Smooth muscle cell (in vitro differentiated cells): ENCODE data around the gene GALR1. TPM values are rescaled to one million over a fixed set of nuclear protein-coding genes. Genes with fewer than 3 reads are reported as not detected.
"Not testable (repeated sequence)": the region's sequence is repeated elsewhere in the genome, so short reads cannot be mapped to it uniquely, and the experiment has no call there.

Experiments
- DNase-seq: peaks from one replicate; lab custom pipeline; 2025; ENCODE audit not compliant: unreplicated experiment; lab: John Stamatoyannopoulos, UW
- H2AFZ ChIP-seq: fragments of 200-600 bp; sonication (generic); 2 replicates; pipeline ENCODE4 v1.6.0; 2016; ENCODE audit warnings: antibody characterized with exemption, low read depth, mild to moderate bottlenecking
- H3F3A ChIP-seq: fragments of 200-600 bp; sonication (generic); 2 replicates; pipeline ENCODE4 v1.6.0; 2017; ENCODE audit warnings: antibody characterized with exemption, low read depth
- H3K27ac ChIP-seq: fragments of 200-600 bp; sonication (generic); 2 replicates; pipeline ENCODE4 v1.5.1; 2016; ENCODE audit warnings: low read depth, mild to moderate bottlenecking
- H3K27me3 ChIP-seq: fragments of 200-600 bp; sonication (generic); 2 replicates; pipeline ENCODE4 v1.6.1; 2016; ENCODE audit warnings: low read depth, mild to moderate bottlenecking
- H3K36me3 ChIP-seq: fragments of 200-600 bp; sonication (generic); 2 replicates; pipeline ENCODE4 v1.5.1; 2016; ENCODE audit warnings: low read depth
- H3K4me1 ChIP-seq: fragments of 200-600 bp; sonication (generic); 2 replicates; pipeline ENCODE4 v1.5.1; 2016; ENCODE audit warnings: low read depth
- H3K4me2 ChIP-seq: fragments of 200-600 bp; sonication (generic); 2 replicates; pipeline ENCODE4 v1.6.0; 2016; ENCODE audit warnings: mild to moderate bottlenecking
- H3K4me3 ChIP-seq: fragments of 200-600 bp; sonication (generic); 2 replicates; pipeline ENCODE4 v1.5.1; 2016; ENCODE audit warnings: mild to moderate bottlenecking
- H3K79me2 ChIP-seq: fragments of 200-600 bp; sonication (generic); 2 replicates; pipeline ENCODE4 v1.6.0; 2016; ENCODE audit warnings: low read depth, mild to moderate bottlenecking
- H3K9ac ChIP-seq: fragments of 200-600 bp; sonication (generic); 2 replicates; pipeline ENCODE4 v1.6.0; 2016; ENCODE audit warnings: low read depth
- H3K9me3 ChIP-seq: fragments of 200-600 bp; sonication (generic); replicated peaks from 2 replicates; pipeline ENCODE4 v1.5.1; 2016; ENCODE audit warnings: low read depth
- H4K20me1 ChIP-seq: fragments of 200-600 bp; sonication (generic); 2 replicates; pipeline ENCODE4 v1.6.0; 2016; ENCODE audit warnings: low read depth
- whole genome bisulfite sequencing: methylation state at CpG from one replicate; pipeline ENCODE4 v1.1.7; 2016; ENCODE audit warnings: low lambda C conversion rate; 5-methylcytosine and 5-hydroxymethylcytosine counted together
- polyA plus RNA-seq: library from polyadenylated mRNA; unstranded; fragments of >200 nt; fragmentation: Nextera tagmentation; extraction: Ambion mirVana; gene quantifications from 2 replicates; pipeline ENCODE4 v1.2.1, GENCODE V29; 2016
- total RNA-seq: library from RNA; depleted of rRNA; stranded (reverse); fragments of >200 nt; gene quantifications from 2 replicates; pipeline ENCODE4 v1.2.3, GENCODE V29; 2014
- TF ChIP-seq, protein P1 (sequence below): fragments of 200-600 bp; sonication (generic); IDR thresholded peaks from 2 replicates; pipeline ENCODE4 v1.5.1; 2017; ENCODE audit warnings: borderline replicate concordance, mild to moderate bottlenecking, antibody characterized with exemption; ENCODE audit not compliant: insufficient read depth, poor library complexity, severe bottlenecking

The GALR1 gene
- total and polyA plus RNA-seq, 2 experiments from 2014 or later, result not detected

DNA sequence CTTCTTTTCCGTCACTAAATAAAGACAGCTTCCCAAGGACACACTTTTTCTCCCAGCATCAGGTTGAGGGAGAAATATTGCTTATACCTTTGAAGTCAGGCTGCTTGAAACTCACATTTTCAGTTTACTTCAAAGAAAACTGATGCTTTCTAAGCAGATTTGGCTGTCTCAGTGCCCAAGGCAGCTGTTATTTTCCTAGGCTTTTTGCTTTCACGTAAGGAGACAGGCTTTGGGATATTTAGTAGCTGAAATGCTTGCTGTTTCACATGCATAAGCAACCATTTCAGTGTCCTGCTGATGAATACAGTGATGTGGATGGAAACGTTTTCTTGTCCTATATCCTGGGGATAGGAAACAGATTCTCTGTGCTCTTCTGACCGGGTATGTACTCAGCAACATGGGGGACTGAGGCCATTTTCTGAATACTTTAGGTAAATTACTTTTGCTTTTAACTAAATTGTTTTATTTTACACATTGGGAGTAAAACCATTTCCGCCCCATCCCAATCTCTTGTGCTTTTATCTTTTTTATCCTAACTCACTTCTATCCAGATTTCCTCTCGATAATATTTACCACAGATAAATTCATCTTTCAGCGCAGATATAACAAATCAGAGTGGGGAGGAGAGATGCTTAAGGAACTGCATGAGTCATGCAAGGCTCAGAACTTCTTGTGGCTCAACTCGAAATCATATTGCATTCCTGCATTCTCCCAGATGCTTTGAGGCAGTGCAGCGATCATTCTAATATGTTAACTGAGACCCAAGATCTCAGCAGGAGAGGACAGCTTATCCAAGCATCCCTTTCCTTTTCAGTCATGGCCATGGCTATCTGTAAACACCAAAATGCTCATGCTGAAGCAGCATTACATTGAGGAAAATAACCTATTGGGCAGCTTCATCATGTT, 22.2 kb downstream of the GALR1 start:
- H3K79me2 ChIP-seq, result no peaks in the 10 kb centered on the region
- TF ChIP-seq, protein P1, sequence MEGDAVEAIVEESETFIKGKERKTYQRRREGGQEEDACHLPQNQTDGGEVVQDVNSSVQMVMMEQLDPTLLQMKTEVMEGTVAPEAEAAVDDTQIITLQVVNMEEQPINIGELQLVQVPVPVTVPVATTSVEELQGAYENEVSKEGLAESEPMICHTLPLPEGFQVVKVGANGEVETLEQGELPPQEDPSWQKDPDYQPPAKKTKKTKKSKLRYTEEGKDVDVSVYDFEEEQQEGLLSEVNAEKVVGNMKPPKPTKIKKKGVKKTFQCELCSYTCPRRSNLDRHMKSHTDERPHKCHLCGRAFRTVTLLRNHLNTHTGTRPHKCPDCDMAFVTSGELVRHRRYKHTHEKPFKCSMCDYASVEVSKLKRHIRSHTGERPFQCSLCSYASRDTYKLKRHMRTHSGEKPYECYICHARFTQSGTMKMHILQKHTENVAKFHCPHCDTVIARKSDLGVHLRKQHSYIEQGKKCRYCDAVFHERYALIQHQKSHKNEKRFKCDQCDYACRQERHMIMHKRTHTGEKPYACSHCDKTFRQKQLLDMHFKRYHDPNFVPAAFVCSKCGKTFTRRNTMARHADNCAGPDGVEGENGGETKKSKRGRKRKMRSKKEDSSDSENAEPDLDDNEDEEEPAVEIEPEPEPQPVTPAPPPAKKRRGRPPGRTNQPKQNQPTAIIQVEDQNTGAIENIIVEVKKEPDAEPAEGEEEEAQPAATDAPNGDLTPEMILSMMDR, result no peak
- H3K4me3 ChIP-seq, result no peak overlapping the region
- no peak overlapping the region for H3K4me2 ChIP-seq
- H4K20me1 ChIP-seq, result no peaks in the 10 kb centered on the region
- no peak overlapping the region for H2AFZ ChIP-seq
- H3K27me3 ChIP-seq, result peaks cover 10% of the 10 kb centered on the region
- 29% methylated on average over 9 of the region's 9 CpGs for WGBS
- no peaks in the 10 kb centered on the region for H3F3A ChIP-seq
- H3K9ac ChIP-seq, result no peak overlapping the region
- no peaks in the 10 kb centered on the region for H3K36me3 ChIP-seq
- no peak overlapping the region for H3K27ac ChIP-seq
- no peaks in the 10 kb centered on the region for H3K9me3 ChIP-seq
- no peaks in the 10 kb centered on the region for H3K4me1 ChIP-seq
- no peak for DNase-seq

DNA sequence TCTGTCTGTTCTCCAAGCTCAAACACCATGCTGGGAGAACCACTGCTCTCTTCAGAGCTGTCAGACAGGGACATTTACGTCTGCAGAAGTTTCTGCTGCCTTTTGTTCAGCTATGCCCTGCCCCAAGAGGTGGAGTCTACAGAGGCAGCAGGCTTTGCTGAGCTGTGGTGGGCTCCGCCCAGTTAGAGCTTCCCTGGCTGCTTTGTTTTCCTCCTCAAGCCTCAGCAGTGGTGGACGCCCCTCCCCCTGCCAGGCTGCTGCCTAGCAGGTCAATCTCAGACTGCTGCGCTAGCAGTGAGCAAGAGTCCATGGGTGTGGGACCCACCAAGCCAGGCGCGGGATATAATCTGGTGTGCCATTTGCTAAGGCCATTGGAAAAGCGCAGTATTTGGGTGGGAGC, 41.2 kb downstream of the GALR1 start:
- WGBS, result 89% methylated on average over 7 of the region's 7 CpGs

DNA sequence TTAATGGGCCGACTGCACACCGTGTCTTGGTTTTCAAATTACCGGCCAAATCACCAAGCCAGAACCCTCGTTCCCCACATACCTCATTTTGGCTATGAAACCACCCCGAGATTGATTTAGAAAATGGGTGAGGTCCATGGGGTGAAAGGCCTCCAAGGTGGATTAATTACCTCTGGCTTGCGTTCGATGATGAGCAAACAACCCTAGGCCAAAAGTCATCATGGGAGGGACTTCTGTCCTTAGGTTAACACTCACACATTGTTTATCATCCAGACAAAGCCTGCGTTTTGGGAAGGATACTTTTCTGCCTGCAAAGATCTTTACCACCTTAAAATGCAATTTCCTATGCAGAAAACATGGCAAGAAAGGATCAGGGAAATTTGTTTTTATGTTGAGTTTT, 48.5 kb downstream of the GALR1 start:
- TF ChIP-seq, protein P1, result no peak
- no peak overlapping the region for H2AFZ ChIP-seq
- DNase-seq, result no peak
- no peak overlapping the region for H3K9ac ChIP-seq
- no peaks in the 10 kb centered on the region for H3K4me1 ChIP-seq
- no peaks in the 10 kb centered on the region for H3K36me3 ChIP-seq
- no peak overlapping the region for H3K27ac ChIP-seq
- H3K9me3 ChIP-seq, result no peaks in the 10 kb centered on the region
- no peaks in the 10 kb centered on the region for H4K20me1 ChIP-seq
- 63% methylated on average over 8 of the region's 8 CpGs for WGBS
- peaks cover 1% of the 10 kb centered on the region for H3K27me3 ChIP-seq
- H3K4me2 ChIP-seq, result no peak overlapping the region
- no peaks in the 10 kb centered on the region for H3F3A ChIP-seq
- no peaks in the 10 kb centered on the region for H3K79me2 ChIP-seq
- no peak overlapping the region for H3K4me3 ChIP-seq

More for the DNA sequence above, 41.2 kb downstream of the GALR1 start:
- not testable (repeated sequence) for H3K4me3 ChIP-seq, H3K4me1 ChIP-seq, H3K9ac ChIP-seq, H3K27me3 ChIP-seq, H3K9me3 ChIP-seq, H3K79me2 ChIP-seq, H3K4me2 ChIP-seq, H3F3A ChIP-seq, DNase-seq, H2AFZ ChIP-seq, H3K27ac ChIP-seq, H4K20me1 ChIP-seq, H3K36me3 ChIP-seq

DNA sequence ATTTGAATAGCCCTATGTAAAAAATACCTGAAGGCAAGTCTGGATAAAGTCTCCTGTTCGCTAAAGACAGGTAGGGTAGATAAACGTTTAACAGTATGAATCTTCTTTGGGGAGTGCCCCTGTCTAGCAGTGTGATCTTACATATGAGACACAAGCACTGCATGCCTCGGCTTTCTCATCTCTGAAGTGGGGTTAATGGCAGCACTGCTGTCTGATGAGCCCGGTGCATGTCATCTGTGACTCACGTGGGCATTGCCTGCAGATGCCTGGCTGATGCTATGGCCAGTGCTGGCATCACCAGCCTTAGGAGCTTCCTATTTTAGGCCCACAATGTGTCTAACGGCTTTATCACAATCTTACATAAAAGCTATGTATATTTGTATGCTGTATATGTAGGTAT, 50.1 kb downstream of the GALR1 start:
- H4K20me1 ChIP-seq, result no peaks in the 10 kb centered on the region
- 77% methylated on average over 6 of the region's 6 CpGs for WGBS
- no peak overlapping the region for H2AFZ ChIP-seq
- TF ChIP-seq, protein P1, result no peak
- no peak overlapping the region for H3K9ac ChIP-seq
- DNase-seq, result no peak
- no peak overlapping the region for H3K27ac ChIP-seq
- no peaks in the 10 kb centered on the region for H3K79me2 ChIP-seq
- H3K4me3 ChIP-seq, result no peak overlapping the region
- H3K9me3 ChIP-seq, result no peaks in the 10 kb centered on the region
- H3K4me1 ChIP-seq, result no peaks in the 10 kb centered on the region
- H3K4me2 ChIP-seq, result no peak overlapping the region
- H3F3A ChIP-seq, result no peaks in the 10 kb centered on the region
- peaks cover 7% of the 10 kb centered on the region for H3K27me3 ChIP-seq
- H3K36me3 ChIP-seq, result no peaks in the 10 kb centered on the region
